GM19043 (cell line): ENCODE measurements around the gene RASGRF1.
"Not testable (repeated sequence)": the region's sequence is repeated elsewhere in the genome, so short reads cannot be mapped to it uniquely, and the experiment has no call there.

Experiments
- ATAC-seq: cut with Tn5 transposase; IDR thresholded peaks from one replicate; pipeline ENCODE4 v1.9.1; 2021; ENCODE audit warnings: low read depth; ENCODE audit not compliant: unreplicated experiment

RASGRF1 gene, protein sequence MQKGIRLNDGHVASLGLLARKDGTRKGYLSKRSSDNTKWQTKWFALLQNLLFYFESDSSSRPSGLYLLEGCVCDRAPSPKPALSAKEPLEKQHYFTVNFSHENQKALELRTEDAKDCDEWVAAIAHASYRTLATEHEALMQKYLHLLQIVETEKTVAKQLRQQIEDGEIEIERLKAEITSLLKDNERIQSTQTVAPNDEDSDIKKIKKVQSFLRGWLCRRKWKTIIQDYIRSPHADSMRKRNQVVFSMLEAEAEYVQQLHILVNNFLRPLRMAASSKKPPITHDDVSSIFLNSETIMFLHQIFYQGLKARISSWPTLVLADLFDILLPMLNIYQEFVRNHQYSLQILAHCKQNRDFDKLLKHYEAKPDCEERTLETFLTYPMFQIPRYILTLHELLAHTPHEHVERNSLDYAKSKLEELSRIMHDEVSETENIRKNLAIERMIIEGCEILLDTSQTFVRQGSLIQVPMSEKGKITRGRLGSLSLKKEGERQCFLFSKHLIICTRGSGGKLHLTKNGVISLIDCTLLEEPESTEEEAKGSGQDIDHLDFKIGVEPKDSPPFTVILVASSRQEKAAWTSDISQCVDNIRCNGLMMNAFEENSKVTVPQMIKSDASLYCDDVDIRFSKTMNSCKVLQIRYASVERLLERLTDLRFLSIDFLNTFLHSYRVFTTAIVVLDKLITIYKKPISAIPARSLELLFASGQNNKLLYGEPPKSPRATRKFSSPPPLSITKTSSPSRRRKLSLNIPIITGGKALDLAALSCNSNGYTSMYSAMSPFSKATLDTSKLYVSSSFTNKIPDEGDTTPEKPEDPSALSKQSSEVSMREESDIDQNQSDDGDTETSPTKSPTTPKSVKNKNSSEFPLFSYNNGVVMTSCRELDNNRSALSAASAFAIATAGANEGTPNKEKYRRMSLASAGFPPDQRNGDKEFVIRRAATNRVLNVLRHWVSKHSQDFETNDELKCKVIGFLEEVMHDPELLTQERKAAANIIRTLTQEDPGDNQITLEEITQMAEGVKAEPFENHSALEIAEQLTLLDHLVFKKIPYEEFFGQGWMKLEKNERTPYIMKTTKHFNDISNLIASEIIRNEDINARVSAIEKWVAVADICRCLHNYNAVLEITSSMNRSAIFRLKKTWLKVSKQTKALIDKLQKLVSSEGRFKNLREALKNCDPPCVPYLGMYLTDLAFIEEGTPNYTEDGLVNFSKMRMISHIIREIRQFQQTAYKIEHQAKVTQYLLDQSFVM (N-terminal part only)

DNA sequence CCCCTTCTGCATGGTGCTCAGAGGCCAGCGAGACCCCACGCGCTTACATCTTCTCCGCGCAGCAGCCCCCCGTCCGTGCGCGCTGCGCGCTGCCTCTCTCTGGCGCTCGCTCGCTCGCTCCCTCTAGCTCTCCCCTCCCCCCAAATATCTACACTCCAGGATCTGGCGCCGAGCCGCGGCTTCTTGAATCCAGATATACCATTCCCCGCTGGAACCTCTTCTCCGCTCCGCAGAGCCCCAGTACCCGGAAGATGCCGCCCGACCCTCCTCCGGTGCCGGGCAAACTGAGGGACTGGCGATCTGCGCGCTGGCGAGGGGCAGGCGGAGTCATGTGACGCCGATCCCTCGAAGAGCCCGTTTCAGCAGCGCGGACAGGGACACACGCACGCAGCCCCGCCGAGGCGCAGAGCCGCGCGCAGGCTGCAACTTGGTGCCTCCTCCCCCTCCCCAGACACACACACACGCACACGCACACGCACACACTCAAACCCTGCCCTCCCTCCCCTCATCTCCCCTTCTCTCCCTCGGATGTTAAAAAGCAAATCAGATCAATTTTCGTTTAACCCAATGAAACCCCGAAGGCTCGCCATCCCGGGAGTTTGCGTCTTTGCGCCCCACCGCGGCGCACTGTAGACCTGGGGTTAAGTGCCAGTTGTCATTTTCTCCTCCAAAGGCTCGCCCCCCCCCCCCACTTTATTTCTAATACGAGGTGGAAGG, at the start of gene RASGRF1:
Gene RASGRF1, minus strand, starts transcription at position 294 of the 717 bp plus-strand sequence. Its CDS starts 282 bp downstream, at position 12.
- no peak for ATAC-seq

DNA sequence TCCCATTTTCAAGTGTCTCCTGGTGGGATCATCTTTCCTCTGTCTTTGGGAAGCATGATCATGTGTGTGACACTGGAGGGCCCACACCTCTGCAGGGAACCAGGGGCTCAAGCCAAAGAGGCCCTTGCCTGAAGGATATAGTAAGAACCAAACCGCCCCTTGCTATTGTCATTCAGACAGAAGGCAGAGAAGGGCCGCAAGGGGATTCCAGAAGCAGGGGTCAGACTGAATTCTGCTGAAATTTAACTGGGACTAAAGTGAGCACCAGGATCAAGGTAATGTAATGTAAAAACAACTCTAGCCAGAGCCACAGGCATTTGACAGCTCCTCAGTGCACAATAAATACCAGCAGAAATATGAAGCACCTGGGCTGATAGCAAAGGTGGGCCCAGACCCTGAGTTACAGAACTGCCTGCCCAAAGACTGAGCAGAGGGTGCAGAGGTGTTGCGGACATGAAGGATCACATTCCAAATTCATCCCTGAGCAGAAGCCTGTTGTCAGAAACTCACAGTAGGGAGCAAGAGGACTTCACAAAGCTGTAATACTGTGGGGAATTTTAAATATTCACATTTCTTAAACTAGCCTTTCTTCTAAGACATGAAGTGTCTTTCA, 46.0 kb upstream of the RASGRF1 start:
- no peak for ATAC-seq

DNA sequence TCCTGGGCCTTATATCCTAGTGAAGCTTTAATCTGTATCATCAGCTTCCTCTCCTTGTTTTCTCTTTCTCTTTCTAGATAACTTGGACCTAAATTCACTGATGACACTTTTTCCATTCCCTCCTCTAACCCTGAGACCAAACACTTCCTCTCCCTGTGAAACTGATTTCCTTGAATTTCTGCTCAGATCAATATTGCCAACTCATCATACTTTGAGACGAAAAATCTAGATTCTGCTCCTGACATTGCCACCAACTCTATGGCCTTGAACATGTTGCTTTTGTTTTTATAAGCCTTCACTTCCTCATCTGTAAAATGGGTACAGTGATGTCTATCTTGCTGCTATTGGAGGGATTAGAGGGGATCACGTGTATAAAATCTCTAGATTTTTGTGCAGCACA, 42.7 kb upstream of the RASGRF1 start:
- ATAC-seq = no peak

DNA sequence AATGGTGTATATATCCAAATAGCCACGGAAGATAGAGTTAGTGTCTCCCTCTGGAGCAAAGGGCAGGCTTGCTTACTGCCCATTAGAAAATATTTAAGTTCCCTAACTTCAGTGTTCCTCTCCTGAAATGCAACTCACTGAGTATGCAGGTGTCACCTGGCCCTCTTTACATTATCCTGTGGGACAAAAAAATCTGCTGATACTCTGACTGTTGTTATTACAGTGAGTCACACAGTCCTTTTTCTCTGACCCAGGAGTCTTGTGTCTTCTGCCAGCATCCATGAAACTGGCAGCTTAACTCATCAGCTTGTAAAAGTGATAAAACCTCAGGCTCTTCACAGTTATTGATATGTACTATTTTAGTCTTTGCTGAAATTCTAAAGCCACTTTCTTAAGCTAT, 42.2 kb upstream of the RASGRF1 start:
- ATAC-seq = no peak

DNA sequence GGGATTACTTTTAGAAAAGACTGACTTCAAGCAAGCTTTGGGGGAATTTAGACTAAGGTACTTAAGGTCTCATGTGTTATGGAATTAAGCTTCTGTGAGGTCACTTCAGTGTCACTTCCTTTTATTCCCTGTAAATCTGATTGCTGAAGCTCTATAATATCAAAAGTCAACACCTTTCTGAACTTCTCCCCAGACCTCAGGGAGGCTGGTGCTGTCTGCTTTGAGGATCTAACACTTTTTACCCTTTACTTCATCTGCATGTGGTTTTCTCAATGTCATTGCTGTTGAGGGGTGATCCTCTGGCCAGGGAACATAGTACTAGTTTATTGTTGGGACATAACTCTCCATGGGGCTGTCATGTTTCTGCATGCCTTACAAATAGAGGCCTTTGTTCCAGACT, 41.8 kb upstream of the RASGRF1 start:
- no peak for ATAC-seq

DNA sequence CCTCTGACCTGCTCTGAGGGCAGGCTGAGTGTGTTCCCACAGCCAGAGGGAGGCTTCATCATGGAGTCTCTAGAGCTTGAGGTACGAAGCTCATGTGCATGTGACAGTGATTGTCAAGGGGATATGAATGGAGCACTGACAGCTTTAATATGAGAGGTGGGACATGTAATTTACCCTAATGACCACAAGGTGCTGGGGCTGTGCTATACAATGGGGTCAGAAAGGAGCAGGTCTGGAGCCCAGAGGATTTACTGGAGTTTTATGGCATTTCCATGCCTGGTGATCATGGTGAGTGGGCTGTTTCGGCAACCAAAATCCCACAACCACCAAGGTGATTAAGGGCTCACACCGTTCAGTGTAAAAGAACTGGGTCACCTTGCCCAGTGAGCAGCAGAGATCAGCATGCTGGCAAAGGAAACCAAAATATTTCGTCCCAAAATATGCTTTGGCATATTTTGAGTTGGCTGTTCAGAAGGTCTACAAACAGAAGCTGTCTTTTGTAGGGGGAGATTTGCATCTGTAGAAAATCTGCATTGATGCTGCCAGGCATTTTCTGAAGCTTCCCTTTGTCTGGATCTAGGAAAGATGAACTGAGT, 40.1 kb upstream of the RASGRF1 start:
- ATAC-seq = no peak

DNA sequence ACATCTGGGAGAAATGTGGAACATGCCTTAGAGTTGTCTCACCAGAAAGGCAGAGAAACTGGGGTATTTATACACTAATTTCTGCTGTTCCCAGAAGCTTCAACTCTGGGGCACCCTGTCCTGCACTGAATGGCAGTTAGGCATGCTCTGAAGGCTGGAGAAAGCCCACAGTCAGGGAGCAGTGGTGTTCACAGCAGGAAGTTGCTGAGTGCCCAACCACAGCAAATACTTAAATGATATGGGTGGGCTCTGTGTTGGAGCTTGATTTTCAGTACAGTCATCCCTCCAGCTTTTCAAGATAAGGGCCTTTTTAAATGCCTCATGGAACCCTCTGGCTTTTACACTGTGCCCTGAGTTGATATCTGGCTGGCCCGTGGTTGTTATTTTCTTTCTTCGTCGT, 38.7 kb upstream of the RASGRF1 start:
- ATAC-seq = no peak

DNA sequence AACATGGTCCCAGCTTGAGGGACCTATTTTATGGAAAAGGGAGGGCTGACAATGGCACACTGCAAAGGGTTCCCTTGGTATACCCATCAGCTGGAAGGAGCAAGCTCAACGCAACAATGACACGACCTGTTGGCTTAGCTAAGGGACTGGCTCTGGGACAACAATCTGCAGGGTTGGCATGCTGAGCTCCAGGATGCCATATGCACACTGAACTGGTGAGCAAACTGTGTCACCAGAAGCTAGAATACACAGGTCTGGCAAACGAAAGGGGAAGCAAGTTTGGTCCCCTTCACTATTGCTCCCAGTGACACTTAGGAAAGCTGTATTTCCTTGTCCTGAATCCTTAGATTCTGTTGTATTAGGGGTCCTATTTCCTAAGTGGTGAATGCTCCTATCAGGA, 38.0 kb upstream of the RASGRF1 start:
- ATAC-seq = no peak

DNA sequence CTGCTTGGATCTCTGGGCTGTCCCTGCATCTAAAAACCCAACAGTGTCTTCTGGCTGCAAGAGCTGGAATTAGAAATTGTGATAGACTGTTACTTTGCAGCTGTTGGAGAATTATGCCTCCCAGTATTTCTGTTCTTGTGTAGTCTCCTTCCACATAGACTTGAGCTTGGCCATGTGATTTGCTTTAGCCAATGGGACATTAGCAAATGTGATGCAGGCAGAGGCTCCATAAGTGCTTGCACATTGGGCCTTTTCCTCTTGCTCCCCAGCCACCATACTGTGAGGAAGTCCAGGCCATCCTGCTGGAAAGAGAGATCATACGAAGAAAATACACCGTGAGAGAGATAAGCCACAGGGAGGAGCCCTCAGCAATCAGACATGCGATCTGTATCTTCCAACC, 33.8 kb upstream of the RASGRF1 start:
- no peak for ATAC-seq

DNA sequence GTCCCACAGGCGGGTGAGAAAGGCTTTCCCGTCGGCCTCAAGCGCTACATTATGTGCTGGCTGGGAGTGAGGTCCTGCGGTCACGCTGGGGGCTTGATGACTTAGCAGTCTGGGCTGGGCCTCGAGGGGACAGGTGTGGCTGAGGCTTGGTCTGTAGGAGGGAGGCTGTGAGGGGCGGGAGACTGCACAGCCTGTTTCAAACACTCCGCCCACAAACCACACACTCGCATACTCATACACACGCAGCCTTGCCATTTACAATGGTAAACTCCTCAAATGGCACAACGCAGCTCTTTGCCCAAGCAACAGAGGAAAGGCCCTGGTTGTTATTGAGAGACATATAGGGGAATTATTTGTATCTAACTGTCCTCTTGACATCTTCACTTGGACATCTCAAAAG, 32.4 kb upstream of the RASGRF1 start:
- no peak for ATAC-seq

DNA sequence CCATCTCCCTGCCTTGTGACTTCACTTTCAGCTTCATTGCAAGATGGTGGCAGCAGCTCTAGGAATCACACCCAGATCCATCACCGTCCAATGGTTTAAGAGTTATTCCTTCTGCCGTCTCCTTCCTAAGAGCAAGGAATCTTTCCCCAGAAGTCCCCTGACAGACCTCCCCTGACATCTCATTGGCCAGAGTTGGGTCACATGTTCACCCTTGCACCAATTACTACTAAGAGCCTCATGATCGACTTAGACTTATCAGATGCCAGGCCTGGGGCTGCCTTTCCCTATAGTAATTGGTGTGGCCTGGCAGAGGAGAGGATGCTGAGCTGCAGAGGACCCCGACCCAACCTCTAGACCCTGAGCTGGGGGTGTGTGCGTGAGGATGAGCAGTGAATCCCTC, 31.8 kb upstream of the RASGRF1 start:
- no peak for ATAC-seq

DNA sequence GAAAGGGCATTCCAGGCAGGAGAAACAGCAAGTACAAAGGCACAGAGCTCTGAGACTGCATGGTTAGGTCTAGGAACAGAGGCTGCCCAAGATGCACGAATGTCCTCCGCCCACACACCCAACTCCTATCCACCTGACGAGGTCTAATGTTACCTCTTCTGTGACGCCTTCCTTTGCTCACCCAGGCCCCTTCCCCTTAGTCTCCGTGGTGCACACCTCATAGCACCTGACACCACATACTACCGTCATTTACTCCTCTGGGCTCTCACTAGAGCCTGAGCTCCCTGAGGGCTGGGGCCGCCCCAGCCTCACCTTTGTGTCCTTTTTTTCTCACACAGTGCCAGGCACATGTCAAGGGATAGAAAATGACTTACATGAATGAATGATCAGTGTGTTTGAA, 31.0 kb upstream of the RASGRF1 start:
- ATAC-seq = no peak

DNA sequence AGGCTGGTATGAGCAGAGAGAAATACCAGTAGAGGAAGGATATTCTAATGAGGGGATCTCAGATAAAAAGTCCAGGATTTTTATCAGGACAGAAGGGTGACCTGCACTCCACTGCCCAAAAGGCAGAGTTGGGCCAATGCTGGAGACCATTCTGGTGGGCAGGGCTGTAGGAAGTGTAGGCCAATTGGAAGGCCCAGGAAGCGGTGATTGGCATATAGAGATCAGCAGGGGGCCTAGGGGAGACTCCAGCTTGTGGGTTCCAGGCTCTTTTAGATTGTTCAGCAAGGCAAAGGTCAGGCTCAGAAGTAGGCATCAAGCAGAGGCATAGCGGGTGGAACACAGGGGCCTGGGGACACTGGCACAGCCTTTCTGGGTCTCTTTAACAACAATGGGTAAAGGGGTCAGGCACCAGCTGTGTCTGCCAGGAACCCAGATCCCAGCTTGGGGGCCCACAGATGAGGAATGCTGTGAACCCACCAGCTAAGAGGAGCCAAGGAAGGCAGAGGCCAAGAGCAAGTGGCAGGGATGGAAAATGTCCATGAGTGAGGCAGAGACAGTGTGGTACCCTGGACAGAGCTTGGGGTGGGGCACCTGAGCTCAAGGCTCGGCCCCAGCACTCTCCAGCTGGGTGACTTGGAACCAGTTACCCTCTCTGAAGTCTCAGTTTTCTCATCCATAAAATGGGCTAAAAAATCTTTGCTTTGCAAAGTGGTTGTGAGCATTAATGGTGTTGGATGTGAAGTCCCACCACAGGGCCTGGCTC, 27.0 kb upstream of the RASGRF1 start:
- ATAC-seq = no peak

DNA sequence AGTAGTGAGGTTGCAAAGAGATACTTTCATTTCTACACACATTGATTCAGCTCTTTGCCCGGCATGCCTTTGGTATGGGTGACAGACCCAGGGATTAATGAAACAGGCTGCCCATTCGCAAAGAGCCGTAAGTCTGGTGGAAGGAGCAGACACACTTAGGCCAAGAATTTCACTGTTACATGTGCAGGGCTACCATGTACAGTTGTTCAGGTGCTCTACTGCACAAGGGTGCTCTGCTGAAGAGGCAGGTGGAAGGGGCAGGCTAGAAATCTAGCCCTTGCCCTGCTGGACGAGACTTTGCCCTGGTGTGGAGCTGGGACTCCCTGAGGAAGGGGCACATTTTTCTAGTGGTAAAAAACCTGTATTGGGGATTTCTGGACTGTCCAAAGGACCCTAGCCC, 26.2 kb upstream of the RASGRF1 start:
- no peak for ATAC-seq

DNA sequence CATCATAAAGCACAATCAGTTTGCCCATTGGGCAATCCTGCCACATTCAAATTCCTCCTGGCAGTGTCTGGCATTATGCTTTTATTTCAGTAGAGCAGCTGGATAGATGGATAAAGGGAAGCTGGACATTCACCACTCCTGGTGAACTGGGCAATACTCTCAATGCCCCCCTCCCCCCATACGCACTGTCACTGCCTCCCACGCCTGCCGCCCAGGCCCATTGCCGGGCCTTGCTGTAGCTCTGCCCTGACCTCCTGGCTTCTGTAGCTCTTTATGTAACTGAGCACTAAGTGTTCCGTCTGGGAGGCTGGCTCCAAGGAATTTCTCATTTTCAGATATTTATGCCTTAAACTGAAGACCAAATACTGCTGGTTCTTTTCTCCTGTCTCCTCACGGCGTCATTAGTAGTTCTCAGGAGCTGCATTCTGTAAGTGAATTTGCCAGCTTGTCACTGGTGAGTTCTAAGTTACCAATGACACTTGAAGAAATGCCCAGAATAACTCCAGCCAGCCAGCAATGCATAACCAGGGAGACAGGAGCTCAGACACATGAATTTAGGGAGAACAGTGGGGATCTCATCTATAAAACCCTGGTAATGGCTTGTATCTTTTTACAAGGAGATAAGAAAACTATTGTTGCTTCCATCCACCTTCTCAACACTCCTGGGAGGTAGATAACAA, 25.5 kb upstream of the RASGRF1 start:
- ATAC-seq = no peak

DNA sequence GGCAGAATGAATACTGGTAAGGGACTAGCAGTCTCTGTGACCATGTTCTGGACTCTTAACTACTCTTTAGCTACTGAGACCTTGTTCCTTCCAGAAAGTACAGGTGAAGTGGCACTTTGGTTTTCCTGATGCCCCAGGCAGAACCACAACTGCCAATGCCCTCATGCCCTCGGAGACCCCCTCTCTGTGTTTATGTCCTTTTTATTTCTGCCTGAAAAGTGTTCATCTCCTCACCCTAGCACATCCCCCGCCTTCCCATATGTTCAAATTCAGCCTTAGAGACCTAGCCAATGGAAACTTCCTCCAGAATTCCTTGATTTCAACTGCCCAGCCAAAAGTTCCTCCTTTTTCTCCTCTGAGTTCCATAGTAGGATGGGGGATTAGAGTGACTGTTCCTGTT, 23.3 kb upstream of the RASGRF1 start:
- no peak for ATAC-seq

DNA sequence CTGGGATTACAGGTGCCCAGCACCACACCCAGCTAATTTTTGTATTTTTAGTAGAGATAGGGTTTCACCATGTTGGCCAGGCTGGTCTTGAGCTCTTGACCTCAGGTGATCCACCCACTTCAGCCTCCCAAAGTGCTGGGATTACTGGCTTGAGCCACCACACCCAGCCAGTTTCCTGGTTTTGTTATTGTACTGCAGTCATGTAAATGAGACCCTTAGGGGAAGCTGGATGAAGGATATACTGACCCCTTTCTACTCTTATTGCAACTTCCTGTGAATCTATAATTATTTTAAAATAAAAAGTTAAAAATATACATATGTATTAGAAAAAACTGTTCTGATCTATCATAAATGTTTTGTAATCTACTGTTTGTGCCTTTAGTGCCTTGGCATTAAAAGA, 20.8 kb upstream of the RASGRF1 start:
- ATAC-seq = not testable (repeated sequence)

DNA sequence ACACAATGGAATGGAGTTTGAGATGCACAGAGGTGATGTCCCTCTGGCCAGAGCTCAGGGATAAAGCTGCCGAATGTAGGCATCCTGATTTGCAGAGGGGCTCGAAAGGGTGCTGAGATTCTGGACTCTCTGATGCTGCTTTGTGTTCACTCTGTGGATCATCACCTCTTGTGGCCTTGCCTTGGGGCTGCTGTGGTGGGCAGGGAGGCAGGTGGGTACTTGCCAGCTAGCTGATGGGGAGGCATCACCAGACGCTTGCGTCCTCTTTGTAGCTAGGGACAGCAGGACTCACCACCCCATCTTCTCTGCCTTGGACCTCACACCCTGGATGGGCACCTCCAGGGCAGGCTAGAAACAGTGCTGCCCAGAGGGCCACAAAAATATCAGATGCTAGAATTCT, 14.6 kb upstream of the RASGRF1 start:
- no peak for ATAC-seq
